ENCODE data around the gene EXOC3L1.

The EXOC3L1 gene

GRCh38 chr16:67197704-67198103 lies 7.8 kb upstream of the EXOC3L1 start:
- DNase-seq (ENCODE audit: low read depth) = no peak

GRCh38 chr16:67196881-67197280 lies 6.9 kb upstream of the EXOC3L1 start:
- DNase-seq (ENCODE audit: low read depth) = no peak

GRCh38 chr16:67195676-67196075 lies 5.7 kb upstream of the EXOC3L1 start:
- DNase-seq (ENCODE audit: low read depth) = no peak

GRCh38 chr16:67194260-67194659 lies 4.3 kb upstream of the EXOC3L1 start:
- DNase-seq (ENCODE audit: low read depth) = no peak

GRCh38 chr16:67193536-67193935 lies 3.6 kb upstream of the EXOC3L1 start:
- no peak for DNase-seq (ENCODE audit: low read depth)

GRCh38 chr16:67192781-67193361 lies 2.9 kb upstream of the EXOC3L1 start:
- DNase-seq (ENCODE audit: low read depth) = no peak

- DNase-seq (ENCODE audit: low read depth) = peak; percentile 74
These were observed 2.2 kb upstream of the EXOC3L1 start, which contains the start of gene E2F4 for GRCh38 chr16:67191995-67192681. Gene E2F4, plus strand, starts transcription at chr16:67192155. Its CDS starts 73 bp downstream, at chr16:67192228.

- no peak for DNase-seq (ENCODE audit: low read depth)
These were observed 1.6 kb upstream of the EXOC3L1 start for GRCh38 chr16:67191411-67191994.

GRCh38 chr16:67190448-67191399 lies 788 bp upstream of the EXOC3L1 start:
- no peak for DNase-seq (ENCODE audit: low read depth)

GRCh38 chr16:67188798-67189197 lies 1.1 kb downstream of the EXOC3L1 start:
- no peak for DNase-seq (ENCODE audit: low read depth)

GRCh38 chr16:67188323-67188722 lies 1.6 kb downstream of the EXOC3L1 start:
- no peak for DNase-seq (ENCODE audit: low read depth)

- no peak for DNase-seq (ENCODE audit: low read depth)
These were observed 2.6 kb downstream of the EXOC3L1 start for GRCh38 chr16:67187175-67187890.

- DNase-seq (ENCODE audit: low read depth) = no peak
These were observed 3.4 kb downstream of the EXOC3L1 start for GRCh38 chr16:67186550-67186950.

- no peak for DNase-seq (ENCODE audit: low read depth)
These were observed 4.2 kb downstream of the EXOC3L1 start for GRCh38 chr16:67185651-67186134.

GRCh38 chr16:67184995-67185650 lies 4.8 kb downstream of the EXOC3L1 start:
- DNase-seq (ENCODE audit: low read depth) = peak; percentile 84

GRCh38 chr16:67184453-67184994 lies 5.4 kb downstream of the EXOC3L1 start:
- DNase-seq (ENCODE audit: low read depth) = no peak

- peak; percentile 87 for DNase-seq (ENCODE audit: low read depth)
These were observed 6.1 kb downstream of the EXOC3L1 start, which contains the start of gene MATCAP1 for GRCh38 chr16:67183627-67184452. Gene MATCAP1, minus strand, starts transcription at chr16:67183963. Its CDS starts 3,353 bp downstream, at chr16:67180610.

GRCh38 chr16:67183284-67183626 lies 6.7 kb downstream of the EXOC3L1 start:
- DNase-seq (ENCODE audit: low read depth) = no peak

GRCh38 chr16:67182288-67182687 lies 7.6 kb downstream of the EXOC3L1 start:
- DNase-seq (ENCODE audit: low read depth) = no peak

- DNase-seq (ENCODE audit: low read depth) = no peak
These were observed 8.6 kb downstream of the EXOC3L1 start for GRCh38 chr16:67181346-67181745.

Measured in activated T-cell treated with anti-CD3 and anti-CD28 coated beads for 1 hour (primary cell).